Measurements from ENCODE around the gene C1QTNF12. TPM values are rescaled to one million over a fixed set of nuclear protein-coding genes. Genes with fewer than 3 reads are reported as not detected.

Gene C1QTNF12
- total RNA-seq, 4 donors from 2014 or later: 4.3 to 23.5 (median 7.1) TPM

GRCh38 chr1:1245817-1246576 is 525 bp downstream of the C1QTNF12 start:
- Histone ChIP-seq H3K4me1 (peaks cover 26% of the 10 kb centered on the region), H3K9me3 (no peaks in the 10 kb centered on the region), H3K36me3 (no peaks in the 10 kb centered on the region), H3K27ac (no peak overlapping the region), H3K27me3 (peaks cover 30% of the 10 kb centered on the region), H3K4me3 (peak overlapping the region; percentile 33)
- TF ChIP-seq POLR2AphosphoS5 (IDR thresholded peaks at IDR 0.05) (no peak), EP300 (IDR thresholded peaks at IDR 0.05) (no peak), POLR2A (IDR thresholded peaks at IDR 0.05) (no peak)
- WGBS: 12% methylated on average over 11 of the region's 45 CpGs
- peak in 1 of 2 donors; percentile 59 for DNase-seq (ENCODE audit: low spot score in 2 of 2)

- Histone ChIP-seq H3K4me1 (peaks cover 23% of the 10 kb centered on the region), H3K27me3 (peaks cover 30% of the 10 kb centered on the region), H3K36me3 (no peaks in the 10 kb centered on the region), H3K9me3 (no peaks in the 10 kb centered on the region), H3K27ac (no peak overlapping the region), H3K4me3 (no peak overlapping the region)
- no peak for DNase-seq (ENCODE audit: low spot score in 2 of 2)
- 67% methylated on average over 3 of the region's 23 CpGs for WGBS
- TF ChIP-seq POLR2AphosphoS5 (IDR thresholded peaks at IDR 0.05): no peak
Measured at GRCh38 chr1:1245178-1245816, 1.2 kb downstream of the C1QTNF12 start.

- H3K9me3 ChIP-seq: no peaks in the 10 kb centered on the region
- no peak overlapping the region for H3K4me3 ChIP-seq
- TF ChIP-seq POLR2AphosphoS5 (IDR thresholded peaks at IDR 0.05) (no peak), POLR2A (IDR thresholded peaks at IDR 0.05) (no peak), CTCF (IDR thresholded peaks at IDR 0.05) (no peak), EP300 (IDR thresholded peaks at IDR 0.05) (no peak)
- H3K27me3 ChIP-seq: peaks cover 34% of the 10 kb centered on the region
- H3K36me3 ChIP-seq: no peaks in the 10 kb centered on the region
- no peak for DNase-seq (ENCODE audit: low spot score in 2 of 2)
- 81% methylated on average over 26 of the region's 30 CpGs for WGBS
- no peak overlapping the region for H3K27ac ChIP-seq
- H3K4me1 ChIP-seq: peaks cover 33% of the 10 kb centered on the region
Measured at GRCh38 chr1:1244192-1244811, 2.2 kb downstream of the C1QTNF12 start.

GRCh38 chr1:1243807-1244191 is 2.7 kb downstream of the C1QTNF12 start:
- Histone ChIP-seq H3K9me3 (no peaks in the 10 kb centered on the region), H3K4me1 (peaks cover 38% of the 10 kb centered on the region), H3K36me3 (no peaks in the 10 kb centered on the region), H3K4me3 (no peak overlapping the region), H3K27me3 (peaks cover 38% of the 10 kb centered on the region), H3K27ac (no peak overlapping the region)
- TF ChIP-seq POLR2AphosphoS5 (IDR thresholded peaks at IDR 0.05) (no peak), EP300 (IDR thresholded peaks at IDR 0.05) (no peak), POLR2A (IDR thresholded peaks at IDR 0.05) (no peak), CTCF (IDR thresholded peaks at IDR 0.05) (no peak)
- no peak for DNase-seq (ENCODE audit: low spot score in 2 of 2)
- WGBS: 61% methylated on average over 13 of the region's 23 CpGs

GRCh38 chr1:1243266-1243660 is 3.3 kb downstream of the C1QTNF12 start:
- Histone ChIP-seq H3K36me3 (no peaks in the 10 kb centered on the region), H3K4me3 (no peak overlapping the region), H3K4me1 (peaks cover 43% of the 10 kb centered on the region), H3K27ac (no peak overlapping the region), H3K27me3 (peaks cover 38% of the 10 kb centered on the region), H3K9me3 (no peaks in the 10 kb centered on the region)
- WGBS: no CpG with 5 or more reads among the region's 23 CpGs
- TF ChIP-seq CTCF (IDR thresholded peaks at IDR 0.05): no peak
- no peak for TF ChIP-seq POLR2A (IDR thresholded peaks at IDR 0.05)
- no peak for TF ChIP-seq EP300 (IDR thresholded peaks at IDR 0.05)
- no peak for DNase-seq (ENCODE audit: low spot score in 2 of 2)

All from suprapubic skin (tissue), 4 donors.